HCT116 (cell line): Measurements from ENCODE around the gene FAM241A. TPM values are rescaled to one million over a fixed set of nuclear protein-coding genes. Genes with fewer than 3 reads are reported as not detected.

Experiments
- ATAC-seq: fragments of 200-7000 bp; cut with Tn5 transposase; 2 replicates; pipeline ENCODE4 v1.9.1; 2020; ENCODE audit warnings: mild to moderate bottlenecking, moderate library complexity
- BruUV-seq: library from RNA; stranded (reverse); fragments of 400-500 nt; replicated peaks from 2 replicates; lab custom pipeline; 2021; lab: Mats Ljungman, UMichigan
- CTCF ChIA-PET: fragments of 300-600 bp; sonication (Branson Sonifier 250); formaldehyde crosslinking; loops from one replicate; lab custom pipeline; 2021; ENCODE audit warnings: antibody characterized with exemption; lab: Charles Lee
- POLR2A ChIA-PET: fragments of 300-600, 350-600 bp; sonication (Branson Sonifier 250); formaldehyde crosslinking; loops from one replicate; lab custom pipeline; 2021; ENCODE audit warnings: antibody characterized with exemption; lab: Charles Lee
- RAD21 ChIA-PET, 2 experiments: fragments of 300-600 bp; sonication (Branson Sonifier 250); formaldehyde crosslinking; loops; one replicate each; lab custom pipeline; 2023; ENCODE audit warnings: low total read pairs in 2 of 2; ENCODE audit not compliant: uncharacterized antibody in 2 of 2, unreplicated experiment in 2 of 2, low non-redundant PET in 1 of 2; lab: Charles Lee
- DNase-seq: peaks from one replicate; pipeline ENCODE4 v3.0.0-alpha.2; 2010; ENCODE audit warnings: low read depth, low spot score
- H2AFZ ChIP-seq: fragments of 200-600 bp; shearing (Covaris generic), sonication (generic); 2 replicates; pipeline ENCODE4 v1.6.1; 2017; ENCODE audit warnings: low read depth, mixed run types, mixed read lengths, antibody characterized with exemption, low read length; ENCODE audit not compliant: poor library complexity, severe bottlenecking
- H3K27ac ChIP-seq: 2 replicates; pipeline ENCODE4 v1.5.1; 2012; ENCODE audit warnings: low read depth, low read length
- H3K27me3 ChIP-seq: fragments of 200-600 bp; sonication (generic); 2 replicates; pipeline ENCODE4 v1.6.1; 2016; ENCODE audit warnings: mixed run types, low read length, mixed read lengths; ENCODE audit not compliant: insufficient read depth
- H3K36me3 ChIP-seq, 2 experiments: fragments of 200-500 bp in 1 of 2; fragments of 200-600 bp in 1 of 2; sonication (Bioruptor generic) in 1 of 2; sonication (generic) in 1 of 2; 2 replicates each; pipeline versions ENCODE4 v1.5.1 to v1.6.1; 2014 to 2016; ENCODE audit warnings: low read length in 2 of 2, inconsistent platforms in 1 of 2, mixed read lengths in 1 of 2, mixed run types in 1 of 2; ENCODE audit not compliant: insufficient read depth in 2 of 2, control insufficient read depth in 1 of 2
- H3K4me1 ChIP-seq, 2 experiments: fragments of 200-600 bp in 1 of 2; sonication (generic) in 1 of 2; 2 replicates each; pipeline versions ENCODE4 v1.5.1 to v1.6.1; 2012 to 2017; ENCODE audit warnings: low read length in 2 of 2, inconsistent platforms in 1 of 2, mild to moderate bottlenecking in 1 of 2, mixed read lengths in 1 of 2, mixed run types in 1 of 2, moderate library complexity in 1 of 2; ENCODE audit not compliant: insufficient read depth in 2 of 2, control insufficient read depth in 1 of 2
- H3K4me2 ChIP-seq: fragments of 200-600 bp; sonication (generic); 2 replicates; pipeline ENCODE4 v1.6.1; 2017; ENCODE audit warnings: mixed run types, low read length, mixed read lengths
- H3K4me3 ChIP-seq, 2 experiments: fragments of 200-600 bp in 1 of 2; sonication (generic) in 1 of 2; replicated peaks in 1 of 2; 2 replicates each; pipeline ENCODE4 v1.5.1; 2011 to 2016; ENCODE audit warnings: low read length in 2 of 2, control low read depth in 1 of 2, low read depth in 1 of 2, mild to moderate bottlenecking in 1 of 2, mixed read lengths in 1 of 2, mixed run types in 1 of 2
- H3K79me2 ChIP-seq: fragments of 200-600 bp; sonication (generic); 2 replicates; pipeline ENCODE4 v1.6.1; 2017; ENCODE audit warnings: mild to moderate bottlenecking, mixed run types, low read length, moderate library complexity, mixed read lengths; ENCODE audit not compliant: insufficient read depth
- H3K9ac ChIP-seq: fragments of 200-600 bp; sonication (generic); 2 replicates; pipeline ENCODE4 v1.6.1; 2016; ENCODE audit warnings: low read length, mixed read lengths
- H3K9me2 ChIP-seq: fragments of 200-600 bp; sonication (generic), shearing (Covaris generic); 2 replicates; pipeline ENCODE4 v1.6.1; 2017; ENCODE audit warnings: mixed run types, mild to moderate bottlenecking, moderate library complexity; ENCODE audit not compliant: insufficient read depth
- H3K9me3 ChIP-seq, 2 experiments: fragments of 200-500 bp in 1 of 2; fragments of 200-600 bp in 1 of 2; sonication (Bioruptor generic) in 1 of 2; sonication (generic) in 1 of 2; 2 replicates each; pipeline ENCODE4 v1.6.1; 2014 to 2017; ENCODE audit warnings: low read length in 2 of 2, mixed read lengths in 2 of 2, inconsistent platforms in 1 of 2, low read depth in 1 of 2, mild to moderate bottlenecking in 1 of 2, mixed run types in 1 of 2, moderate library complexity in 1 of 2; ENCODE audit not compliant: control insufficient read depth in 1 of 2, insufficient read depth in 1 of 2
- H4K20me1 ChIP-seq: fragments of 200-600 bp; sonication (generic), shearing (Covaris generic); 2 replicates; pipeline ENCODE4 v1.6.1; 2017; ENCODE audit warnings: mixed run types, mild to moderate bottlenecking, moderate library complexity; ENCODE audit not compliant: insufficient read depth
- ATF3 ChIP-seq: IDR thresholded peaks from 2 replicates; pipeline ENCODE4 v1.6.1; 2012
- CEBPB ChIP-seq: IDR thresholded peaks from 2 replicates; pipeline ENCODE4 v1.6.1; 2012; ENCODE audit warnings: low read depth
- EGR1 ChIP-seq: IDR thresholded peaks from 2 replicates; pipeline ENCODE4 v1.6.1; 2012; ENCODE audit warnings: low read depth
- EZH2phosphoT487 ChIP-seq: fragments of 200-600 bp; IDR thresholded peaks from 2 replicates; pipeline ENCODE4 v1.6.1; 2018; ENCODE audit warnings: antibody characterized with exemption, borderline replicate concordance
- FOSL1 ChIP-seq: IDR thresholded peaks from 2 replicates; pipeline ENCODE4 v1.6.1; 2012; ENCODE audit warnings: low read depth
- RAD21 ChIP-seq: IDR thresholded peaks from 2 replicates; pipeline ENCODE4 v1.6.1; 2012; ENCODE audit warnings: low read depth, mild to moderate bottlenecking
- TCF7L2 ChIP-seq: IDR thresholded peaks from 2 replicates; pipeline ENCODE4 v1.7.0; 2011; ENCODE audit warnings: borderline replicate concordance, inconsistent platforms; ENCODE audit not compliant: insufficient read depth, insufficient read length; ENCODE audit errors: extremely low read depth
- YY1 ChIP-seq: IDR thresholded peaks from 2 replicates; pipeline ENCODE4 v1.6.1; 2011; ENCODE audit warnings: low read length, low read depth, moderate library complexity, mild to moderate bottlenecking; ENCODE audit not compliant: insufficient replicate concordance; ENCODE audit errors: extremely low read depth
- ZFX ChIP-seq: fragments of 450-650 bp; IDR thresholded peaks from 2 replicates; pipeline ENCODE4 v1.6.1; 2017
- intact Hi-C: fragments of 100-400 bp; cut with micrococcal nuclease; formaldehyde crosslinking; loops from 2 replicates; pipeline ENCODE4 v1.10.0; 2022
- total RNA-seq: library from RNA; stranded (reverse); gene quantifications from one replicate; pipeline ENCODE4 v1.2.1, GENCODE V29; 2021; ENCODE audit not compliant: unreplicated experiment
- TF ChIP-seq, protein P1 (sequence below), 3 experiments: fragments of 200-600 bp in 1 of 3; sonication (generic) in 1 of 3; IDR thresholded peaks in 2 of 3; conservative IDR thresholded peaks in 1 of 3; 2 replicates each; pipeline ENCODE4 v1.5.1; 2012 to 2017; ENCODE audit warnings: low read depth in 2 of 3, low read length in 2 of 3, antibody characterized with exemption in 1 of 3, borderline replicate concordance in 1 of 3, control low read depth in 1 of 3, mild to moderate bottlenecking in 1 of 3, mixed read lengths in 1 of 3, mixed run types in 1 of 3, moderate library complexity in 1 of 3; ENCODE audit not compliant: insufficient read depth in 1 of 3
- TF ChIP-seq, protein P2 (sequence below): IDR thresholded peaks from 2 replicates; pipeline ENCODE4 v1.6.1; 2012
- TF ChIP-seq, protein P3 (sequence below): IDR thresholded peaks from 2 replicates; pipeline ENCODE4 v1.6.1; 2012; ENCODE audit warnings: low read depth

Gene FAM241A
- total RNA-seq, 1 experiment from 2014 or later = 4.5 TPM

DNA sequence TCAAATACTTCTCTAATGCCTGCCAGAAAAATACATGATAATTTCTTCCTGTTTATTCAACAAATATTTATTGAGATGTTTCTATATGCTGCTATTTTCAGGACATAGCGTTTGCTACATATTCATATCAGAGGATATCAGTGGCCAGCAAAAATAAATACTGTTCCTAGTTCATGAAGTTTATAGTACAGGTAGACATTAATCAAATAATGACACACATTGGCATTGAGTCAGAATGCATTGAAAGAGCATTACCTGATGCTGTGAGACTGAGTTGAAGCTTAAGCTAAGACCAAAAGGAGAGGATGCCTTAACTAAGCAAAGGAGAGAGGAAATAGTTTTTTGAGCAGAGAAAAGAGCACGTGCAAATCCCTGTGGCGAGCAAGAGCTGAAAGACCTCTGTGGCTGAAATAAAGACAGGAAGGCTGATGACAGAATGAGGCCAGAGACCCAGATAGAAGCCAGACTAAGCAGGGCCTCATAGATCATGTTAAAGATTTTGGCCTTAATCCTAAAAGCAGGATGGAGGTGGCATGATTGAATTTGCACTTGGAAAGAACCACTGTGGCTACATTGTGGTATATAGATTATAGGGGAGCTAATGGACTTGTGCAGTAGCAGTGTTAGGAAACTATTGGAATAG, 36.2 kb downstream of the FAM241A start:
- ChIA-PET CTCF (no interaction called here), RAD21 (no interaction called here), POLR2A (interaction anchor here (0.8 to 1.4 kb wide), 2 partner anchors 8 to 10 kb away, joined by 3 to 4 read pairs; no protein-coding TSS in a partner anchor)
- Histone ChIP-seq H3K9me2 (no peaks in the 10 kb centered on the region), H3K9me3 (no peaks in the 10 kb centered on the region), H3K27ac (no peak overlapping the region), H3K9ac (no peak overlapping the region), H3K4me1 (peaks cover 0 to 8% of the 10 kb centered on the region in 2 experiments; a peak in 2 of 4 replicates), H3K79me2 (no peaks in the 10 kb centered on the region), H3K4me3 (no peak overlapping the region), H4K20me1 (no peaks in the 10 kb centered on the region), H3K36me3 (no peaks in the 10 kb centered on the region), H3K27me3 (no peaks in the 10 kb centered on the region), H3K4me2 (no peak overlapping the region), H2AFZ (no peak overlapping the region)
- no TSS peak for BruUV-seq
- ATAC-seq (no peak), DNase-seq (no peak)
- intact Hi-C loops = no loop called here
- TF ChIP-seq EGR1 = no peak
- TF ChIP-seq, protein P1, sequence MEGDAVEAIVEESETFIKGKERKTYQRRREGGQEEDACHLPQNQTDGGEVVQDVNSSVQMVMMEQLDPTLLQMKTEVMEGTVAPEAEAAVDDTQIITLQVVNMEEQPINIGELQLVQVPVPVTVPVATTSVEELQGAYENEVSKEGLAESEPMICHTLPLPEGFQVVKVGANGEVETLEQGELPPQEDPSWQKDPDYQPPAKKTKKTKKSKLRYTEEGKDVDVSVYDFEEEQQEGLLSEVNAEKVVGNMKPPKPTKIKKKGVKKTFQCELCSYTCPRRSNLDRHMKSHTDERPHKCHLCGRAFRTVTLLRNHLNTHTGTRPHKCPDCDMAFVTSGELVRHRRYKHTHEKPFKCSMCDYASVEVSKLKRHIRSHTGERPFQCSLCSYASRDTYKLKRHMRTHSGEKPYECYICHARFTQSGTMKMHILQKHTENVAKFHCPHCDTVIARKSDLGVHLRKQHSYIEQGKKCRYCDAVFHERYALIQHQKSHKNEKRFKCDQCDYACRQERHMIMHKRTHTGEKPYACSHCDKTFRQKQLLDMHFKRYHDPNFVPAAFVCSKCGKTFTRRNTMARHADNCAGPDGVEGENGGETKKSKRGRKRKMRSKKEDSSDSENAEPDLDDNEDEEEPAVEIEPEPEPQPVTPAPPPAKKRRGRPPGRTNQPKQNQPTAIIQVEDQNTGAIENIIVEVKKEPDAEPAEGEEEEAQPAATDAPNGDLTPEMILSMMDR (IDR thresholded peaks at IDR 0.05 in 2 of 3, conservative IDR thresholded peaks at IDR 0.05 in 1 of 3; ENCODE audit: borderline replicate concordance in 1 of 3, insufficient read depth in 1 of 3, low read depth in 2 of 3, low read length in 2 of 3) = no peak
- TF ChIP-seq YY1 = no peak
- no peak for TF ChIP-seq TCF7L2
- TF ChIP-seq RAD21 = no peak

- ATAC-seq = no peak
- Histone ChIP-seq H3K4me2 (no peak overlapping the region), H3K79me2 (no peaks in the 10 kb centered on the region), H3K36me3 (no peaks in the 10 kb centered on the region), H3K4me1 (peaks cover 0 to 8% of the 10 kb centered on the region in 2 experiments; a peak in 2 of 4 replicates), H3K27ac (no peak overlapping the region), H3K4me3 (no peak overlapping the region), H3K9me3 (no peaks in the 10 kb centered on the region), H3K9me2 (no peaks in the 10 kb centered on the region), H3K27me3 (no peaks in the 10 kb centered on the region), H3K9ac (no peak overlapping the region), H2AFZ (no peak overlapping the region), H4K20me1 (no peaks in the 10 kb centered on the region)
- CTCF ChIA-PET = no interaction called here
- BruUV-seq = no TSS peak
- RAD21 ChIA-PET = no interaction called here
- POLR2A ChIA-PET = no interaction called here
- intact Hi-C loops = no loop called here
- no peak for DNase-seq
- TF ChIP-seq EGR1 (no peak), CEBPB (no peak), ZFX (no peak), EZH2phosphoT487 (no peak), FOSL1 (no peak), ATF3 (no peak)
- TF ChIP-seq, protein P2, sequence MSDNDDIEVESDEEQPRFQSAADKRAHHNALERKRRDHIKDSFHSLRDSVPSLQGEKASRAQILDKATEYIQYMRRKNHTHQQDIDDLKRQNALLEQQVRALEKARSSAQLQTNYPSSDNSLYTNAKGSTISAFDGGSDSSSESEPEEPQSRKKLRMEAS = no peak
- TF ChIP-seq, protein P3, sequence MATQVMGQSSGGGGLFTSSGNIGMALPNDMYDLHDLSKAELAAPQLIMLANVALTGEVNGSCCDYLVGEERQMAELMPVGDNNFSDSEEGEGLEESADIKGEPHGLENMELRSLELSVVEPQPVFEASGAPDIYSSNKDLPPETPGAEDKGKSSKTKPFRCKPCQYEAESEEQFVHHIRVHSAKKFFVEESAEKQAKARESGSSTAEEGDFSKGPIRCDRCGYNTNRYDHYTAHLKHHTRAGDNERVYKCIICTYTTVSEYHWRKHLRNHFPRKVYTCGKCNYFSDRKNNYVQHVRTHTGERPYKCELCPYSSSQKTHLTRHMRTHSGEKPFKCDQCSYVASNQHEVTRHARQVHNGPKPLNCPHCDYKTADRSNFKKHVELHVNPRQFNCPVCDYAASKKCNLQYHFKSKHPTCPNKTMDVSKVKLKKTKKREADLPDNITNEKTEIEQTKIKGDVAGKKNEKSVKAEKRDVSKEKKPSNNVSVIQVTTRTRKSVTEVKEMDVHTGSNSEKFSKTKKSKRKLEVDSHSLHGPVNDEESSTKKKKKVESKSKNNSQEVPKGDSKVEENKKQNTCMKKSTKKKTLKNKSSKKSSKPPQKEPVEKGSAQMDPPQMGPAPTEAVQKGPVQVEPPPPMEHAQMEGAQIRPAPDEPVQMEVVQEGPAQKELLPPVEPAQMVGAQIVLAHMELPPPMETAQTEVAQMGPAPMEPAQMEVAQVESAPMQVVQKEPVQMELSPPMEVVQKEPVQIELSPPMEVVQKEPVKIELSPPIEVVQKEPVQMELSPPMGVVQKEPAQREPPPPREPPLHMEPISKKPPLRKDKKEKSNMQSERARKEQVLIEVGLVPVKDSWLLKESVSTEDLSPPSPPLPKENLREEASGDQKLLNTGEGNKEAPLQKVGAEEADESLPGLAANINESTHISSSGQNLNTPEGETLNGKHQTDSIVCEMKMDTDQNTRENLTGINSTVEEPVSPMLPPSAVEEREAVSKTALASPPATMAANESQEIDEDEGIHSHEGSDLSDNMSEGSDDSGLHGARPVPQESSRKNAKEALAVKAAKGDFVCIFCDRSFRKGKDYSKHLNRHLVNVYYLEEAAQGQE = no peak
These were observed 37.4 kb downstream of the FAM241A start for GRCh38 chr4:112182604-112183003.
